Kidney (tissue), 14 donors: Measurements from ENCODE around the gene KRT77. TPM values are rescaled to one million over a fixed set of nuclear protein-coding genes. Genes with fewer than 3 reads are reported as not detected.
A peak's percentile ranks its signal among the peaks of the same experiment; 100 is the strongest.

Source experiments
- DNase-seq, 5 donors: peaks; one replicate each; pipeline ENCODE4 v3.0.0-alpha.2; 2013 to 2020
- FAIRE-seq: peaks from 2 replicates; lab custom pipeline; 2012; peaks lifted over from hg19 to GRCh38; lab: Jason Lieb, UNC
- H3K27ac ChIP-seq, 2 donors: one replicate each; pipeline ENCODE4 v1.7.0; 2013; ENCODE audit warnings: low read depth in 2 of 2, low read length in 2 of 2, inconsistent platforms in 1 of 2
- H3K27me3 ChIP-seq: one replicate; pipeline ENCODE4 v1.7.1; 2013; ENCODE audit warnings: low read length, inconsistent platforms; ENCODE audit not compliant: control insufficient read depth, insufficient read depth
- H3K36me3 ChIP-seq, 3 donors: one replicate each; pipeline versions ENCODE4 v1.7.0 to v1.7.1; 2013; ENCODE audit warnings: low read length in 3 of 3, control low read depth in 1 of 3, inconsistent platforms in 1 of 3; ENCODE audit not compliant: insufficient read depth in 3 of 3, control insufficient read depth in 2 of 3
- H3K4me1 ChIP-seq, 3 donors: one replicate each; pipeline versions ENCODE4 v1.7.0 to v1.7.1; 2013; ENCODE audit warnings: low read length in 3 of 3, inconsistent platforms in 1 of 3, low read depth in 1 of 3; ENCODE audit not compliant: control insufficient read depth in 2 of 3, insufficient read depth in 2 of 3
- H3K4me3 ChIP-seq, 3 donors: one replicate each; pipeline versions ENCODE4 v1.7.0 to v1.8.1; 2013; ENCODE audit warnings: low read length in 3 of 3, control low read depth in 1 of 3, inconsistent platforms in 1 of 3
- H3K9ac ChIP-seq, 3 donors: one replicate each; pipeline versions ENCODE4 v1.7.0 to v1.7.1; 2013; ENCODE audit warnings: low read length in 3 of 3, control low read depth in 1 of 3, inconsistent platforms in 1 of 3
- H3K9me3 ChIP-seq, 3 donors: one replicate each; pipeline versions ENCODE4 v1.7.0 to v1.7.1; 2013; ENCODE audit warnings: low read length in 3 of 3, control low read depth in 1 of 3, inconsistent platforms in 1 of 3; ENCODE audit not compliant: control insufficient read depth in 2 of 3, insufficient read depth in 1 of 3
- intact Hi-C: fragments of 100-400 bp; cut with DNase I; formaldehyde crosslinking; loops from one replicate; pipeline ENCODE4 v1.11.1; 2022
- polyA plus RNA-seq: library from polyadenylated mRNA; stranded (reverse); fragments of 350-450 nt; fragmentation: Illumina TruSeq; extraction: RNeasy Lipid Tissue Mini Kit (QIAGEN cat#74804); gene quantifications from one replicate; pipeline ENCODE4 v1.2.3, GENCODE V29; 2014; ENCODE audit warnings: low read depth, low replicate concordance; ENCODE audit not compliant: insufficient read depth
- total RNA-seq: library from RNA; stranded (reverse); fragmentation: NEBNext Ultra II Directional; extraction: Animal tissue kit (Norgen Biotek cat#: 25700); gene quantifications from one replicate; pipeline ENCODE4 v1.2.1, GENCODE V29; 2021
- TF ChIP-seq, protein P1 (sequence below): IDR thresholded peaks from 3 replicates; pipeline ENCODE4 v1.5.1; 2012; ENCODE audit warnings: mild to moderate bottlenecking, moderate library complexity, borderline replicate concordance; ENCODE audit not compliant: insufficient read depth; ENCODE audit errors: extremely low read depth
- donor health status: control.
- donor health status: control.
- donor health status: control.
- donor health status: control.
- donor health status: control.
- donor health status: DM: yes; HTN: yes; CAD: no.
- donor health status: Normal renal cell carcinoma (clear cell type).

KRT77 gene
- total and polyA plus RNA-seq, 2 donors from 2014 or later = not detected

DNA sequence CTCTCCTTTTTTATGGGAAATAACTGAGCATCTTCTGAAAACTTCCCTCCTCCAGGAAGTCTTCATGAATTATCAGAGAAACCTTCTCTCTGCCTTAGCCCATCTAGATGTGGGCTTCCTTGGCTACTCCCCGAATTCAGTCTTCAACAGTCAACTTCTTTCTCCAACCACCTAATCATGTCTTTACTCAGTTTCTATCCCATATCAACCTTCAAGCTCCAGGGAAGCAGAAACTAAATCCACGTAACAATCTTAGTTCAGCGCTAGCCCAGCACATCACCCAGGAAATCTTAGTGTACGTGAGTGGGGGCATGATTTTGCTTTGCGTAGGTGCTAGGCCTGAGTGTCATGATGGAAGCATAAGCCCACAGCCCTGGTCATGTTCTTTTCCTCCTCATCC, 12.7 kb upstream of the KRT77 start:
- no peaks in the 10 kb centered on the region for H3K36me3 ChIP-seq
- FAIRE-seq = no peak
- no peaks in the 10 kb centered on the region for H3K9me3 ChIP-seq
- TF ChIP-seq, protein P1, sequence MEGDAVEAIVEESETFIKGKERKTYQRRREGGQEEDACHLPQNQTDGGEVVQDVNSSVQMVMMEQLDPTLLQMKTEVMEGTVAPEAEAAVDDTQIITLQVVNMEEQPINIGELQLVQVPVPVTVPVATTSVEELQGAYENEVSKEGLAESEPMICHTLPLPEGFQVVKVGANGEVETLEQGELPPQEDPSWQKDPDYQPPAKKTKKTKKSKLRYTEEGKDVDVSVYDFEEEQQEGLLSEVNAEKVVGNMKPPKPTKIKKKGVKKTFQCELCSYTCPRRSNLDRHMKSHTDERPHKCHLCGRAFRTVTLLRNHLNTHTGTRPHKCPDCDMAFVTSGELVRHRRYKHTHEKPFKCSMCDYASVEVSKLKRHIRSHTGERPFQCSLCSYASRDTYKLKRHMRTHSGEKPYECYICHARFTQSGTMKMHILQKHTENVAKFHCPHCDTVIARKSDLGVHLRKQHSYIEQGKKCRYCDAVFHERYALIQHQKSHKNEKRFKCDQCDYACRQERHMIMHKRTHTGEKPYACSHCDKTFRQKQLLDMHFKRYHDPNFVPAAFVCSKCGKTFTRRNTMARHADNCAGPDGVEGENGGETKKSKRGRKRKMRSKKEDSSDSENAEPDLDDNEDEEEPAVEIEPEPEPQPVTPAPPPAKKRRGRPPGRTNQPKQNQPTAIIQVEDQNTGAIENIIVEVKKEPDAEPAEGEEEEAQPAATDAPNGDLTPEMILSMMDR = no peak
- no peak for DNase-seq
- no peaks in the 10 kb centered on the region for H3K4me1 ChIP-seq
- H3K4me3 ChIP-seq = no peak overlapping the region
- peaks cover 14% of the 10 kb centered on the region for H3K27me3 ChIP-seq
- no peak overlapping the region for H3K9ac ChIP-seq
- no peak overlapping the region for H3K27ac ChIP-seq
- intact Hi-C loops = no loop called here

DNA sequence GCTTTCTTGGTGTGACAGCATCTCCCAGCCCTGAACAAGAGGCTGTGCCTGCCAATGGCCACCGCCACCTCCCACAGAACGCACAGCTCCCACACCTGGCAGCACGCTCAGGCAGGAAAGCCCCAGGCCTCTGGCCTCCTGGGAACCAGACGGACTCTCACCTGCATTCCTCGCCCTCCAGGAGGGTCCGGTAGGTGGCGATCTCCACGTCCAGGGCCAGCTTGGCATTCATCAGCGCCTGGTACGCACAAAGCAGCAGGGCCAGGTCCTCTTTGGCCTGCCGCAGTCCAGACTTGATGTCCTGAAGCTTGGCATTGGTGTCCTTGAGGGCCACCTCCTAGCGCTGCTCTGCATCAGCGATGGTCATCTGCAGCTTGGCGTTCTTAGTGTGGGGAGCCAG, 12.1 kb upstream of the KRT77 start:
- Histone ChIP-seq H3K4me3 (no peak overlapping the region), H3K4me1 (no peaks in the 10 kb centered on the region), H3K27me3 (peaks cover 14% of the 10 kb centered on the region), H3K27ac (no peak overlapping the region), H3K9me3 (no peaks in the 10 kb centered on the region), H3K36me3 (no peaks in the 10 kb centered on the region), H3K9ac (no peak overlapping the region)
- peak in 2 of 5 donors; percentile 13 to 17 for DNase-seq
- intact Hi-C loops = no loop called here
- TF ChIP-seq, protein P1 = no peak
- FAIRE-seq = no peak

DNA sequence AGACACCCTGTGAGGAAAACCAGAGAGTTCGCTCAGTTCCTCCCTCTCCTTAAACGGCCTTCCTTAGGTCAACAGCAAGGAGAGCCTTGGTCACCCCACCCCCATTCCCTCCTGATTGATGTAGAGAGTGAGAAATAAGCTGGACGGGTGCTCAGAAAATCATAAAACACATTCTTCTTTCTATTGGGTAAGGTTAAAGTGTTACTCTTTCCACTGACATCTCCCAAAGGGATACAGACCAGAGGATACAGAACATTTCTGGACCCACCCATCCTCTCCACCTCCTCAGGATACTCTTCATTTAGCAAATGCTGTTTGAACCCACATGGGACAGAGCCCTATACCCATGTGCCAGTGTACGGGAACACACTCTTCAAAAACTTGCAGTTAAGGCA, 11.6 kb upstream of the KRT77 start:
- intact Hi-C loops = no loop called here
- Histone ChIP-seq H3K9ac (no peak overlapping the region), H3K27ac (no peak overlapping the region), H3K27me3 (peaks cover 14% of the 10 kb centered on the region), H3K4me1 (no peaks in the 10 kb centered on the region), H3K36me3 (no peaks in the 10 kb centered on the region), H3K4me3 (no peak overlapping the region), H3K9me3 (no peaks in the 10 kb centered on the region)
- no peak for DNase-seq
- no peak for FAIRE-seq
- TF ChIP-seq, protein P1 = no peak
